Tibial nerve (tissue), 4 donors: ENCODE measurements around the gene GTF2F2. TPM values are rescaled to one million over a fixed set of nuclear protein-coding genes. Genes with fewer than 3 reads are reported as not detected.

Experiments used
- DNase-seq, 2 donors: peaks; one replicate each; pipeline ENCODE4 v3.0.0-alpha.2; 2019; ENCODE audit warnings: low spot score in 2 of 2
- H3K27ac ChIP-seq, 4 donors: fragments of 200-600 bp; sonication (generic) in 3 of 4; one replicate each; pipeline ENCODE4 v1.5.1; 2017 to 2019; ENCODE audit warnings: mild to moderate bottlenecking in 1 of 4
- H3K27me3 ChIP-seq, 2 donors: fragments of 200-600 bp; sonication (generic) in 1 of 2; one replicate each; pipeline versions ENCODE4 v1.5.1 to v1.6.0; 2017 to 2019
- H3K36me3 ChIP-seq, 3 donors: fragments of 200-600 bp; sonication (generic); one replicate each; pipeline ENCODE4 v1.5.1; 2018 to 2019
- H3K4me1 ChIP-seq, 4 donors: fragments of 200-600 bp; sonication (generic) in 3 of 4; one replicate each; pipeline ENCODE4 v1.5.1; 2017 to 2019
- H3K4me3 ChIP-seq, 4 donors: fragments of 200-600 bp; sonication (generic) in 3 of 4; one replicate each; pipeline ENCODE4 v1.5.1; 2017 to 2019; ENCODE audit warnings: mild to moderate bottlenecking in 1 of 4, moderate library complexity in 1 of 4
- H3K9me3 ChIP-seq, 4 donors: fragments of 200-600 bp; sonication (generic) in 3 of 4; one replicate each; pipeline ENCODE4 v1.5.1; 2017 to 2019
- CTCF ChIP-seq, 5 experiments: fragments of 200-600 bp in 3 of 5; fragments of 450-650 bp in 2 of 5; sonication (generic) in 3 of 5; IDR thresholded peaks; one replicate each; pipeline ENCODE4 v1.5.1; 2016 to 2019; ENCODE audit warnings: antibody characterized with exemption in 5 of 5, mild to moderate bottlenecking in 3 of 5, moderate library complexity in 2 of 5
- EP300 ChIP-seq, 2 donors: sonication (generic); formaldehyde crosslinking; IDR thresholded peaks; one replicate each; pipeline ENCODE4 v1.6.1; 2017; ENCODE audit warnings: antibody characterized with exemption in 2 of 2, mild to moderate bottlenecking in 1 of 2
- POLR2A ChIP-seq, 2 donors: fragments of 450-650 bp; IDR thresholded peaks; one replicate each; pipeline ENCODE4 v1.6.1; 2017; ENCODE audit warnings: antibody characterized with exemption in 2 of 2, mild to moderate bottlenecking in 2 of 2, moderate library complexity in 2 of 2
- WGBS, 2 donors: methylation state at CpG; one replicate each; pipeline ENCODE4 v1.1.5; 2018; 5-methylcytosine and 5-hydroxymethylcytosine counted together
- total RNA-seq, 4 donors: library from RNA; depleted of rRNA; stranded (reverse); fragments of >200 nt; gene quantifications; one replicate each; pipeline ENCODE4 v1.1.0, GENCODE V29; 2016

Gene GTF2F2
- total RNA-seq, 4 donors from 2014 or later: 20.2 to 28.8 (median 24.1) TPM

- H3K36me3 ChIP-seq: peaks cover 0 to 4% (median 0%) of the 10 kb centered on the region in 3 donors
- no peak for DNase-seq
- no peak overlapping the region for H3K27ac ChIP-seq
- TF ChIP-seq EP300 (IDR thresholded peaks at IDR 0.05): no peak
- no peak for TF ChIP-seq CTCF (IDR thresholded peaks at IDR 0.05)
- no peak for TF ChIP-seq POLR2A (IDR thresholded peaks at IDR 0.05)
- no peak overlapping the region for H3K4me3 ChIP-seq
- H3K4me1 ChIP-seq: peaks cover 0 to 13% (median 0%) of the 10 kb centered on the region in 4 donors
- no peaks in the 10 kb centered on the region for H3K27me3 ChIP-seq
- no peaks in the 10 kb centered on the region for H3K9me3 ChIP-seq
Measured at GRCh38 chr13:45224176-45224575, 103.9 kb downstream of the GTF2F2 start.

GRCh38 chr13:45225370-45225769 is 105.1 kb downstream of the GTF2F2 start:
- H3K4me3 ChIP-seq: no peak overlapping the region
- 91% methylated on average over 4 of the region's 4 CpGs for WGBS, 2 donors
- H3K27ac ChIP-seq: no peak overlapping the region
- peaks cover 0 to 4% (median 0%) of the 10 kb centered on the region in 3 donors for H3K36me3 ChIP-seq
- TF ChIP-seq CTCF (IDR thresholded peaks at IDR 0.05) (no peak), EP300 (IDR thresholded peaks at IDR 0.05) (no peak), POLR2A (IDR thresholded peaks at IDR 0.05) (no peak)
- no peaks in the 10 kb centered on the region for H3K9me3 ChIP-seq
- no peak for DNase-seq
- H3K4me1 ChIP-seq: peaks cover 0 to 1% (median 0%) of the 10 kb centered on the region in 4 donors
- H3K27me3 ChIP-seq: no peaks in the 10 kb centered on the region

GRCh38 chr13:45226024-45226423 is 105.7 kb downstream of the GTF2F2 start:
- Histone ChIP-seq H3K4me3 (no peak overlapping the region), H3K4me1 (no peaks in the 10 kb centered on the region), H3K27ac (no peak overlapping the region), H3K9me3 (no peaks in the 10 kb centered on the region), H3K27me3 (no peaks in the 10 kb centered on the region), H3K36me3 (peaks cover 0 to 4% (median 0%) of the 10 kb centered on the region in 3 donors)
- no peak for DNase-seq
- 73 to 85% methylated on average over 3 of the region's 3 CpGs for WGBS, 2 donors
- TF ChIP-seq CTCF (IDR thresholded peaks at IDR 0.05) (no peak), EP300 (IDR thresholded peaks at IDR 0.05) (no peak), POLR2A (IDR thresholded peaks at IDR 0.05) (no peak)

GRCh38 chr13:45228002-45228401 is 107.7 kb downstream of the GTF2F2 start:
- Histone ChIP-seq H3K27me3 (no peaks in the 10 kb centered on the region), H3K36me3 (peaks cover 0 to 4% (median 0%) of the 10 kb centered on the region in 3 donors), H3K4me1 (peaks cover 0 to 6% (median 1%) of the 10 kb centered on the region in 4 donors), H3K4me3 (no peak overlapping the region), H3K9me3 (no peaks in the 10 kb centered on the region), H3K27ac (no peak overlapping the region)
- no peak for DNase-seq
- 87 to 91% methylated on average over 5 of the region's 5 CpGs for WGBS, 2 donors
- no peak for TF ChIP-seq CTCF (IDR thresholded peaks at IDR 0.05)
- TF ChIP-seq EP300 (IDR thresholded peaks at IDR 0.05): no peak
- TF ChIP-seq POLR2A (IDR thresholded peaks at IDR 0.05): no peak

GRCh38 chr13:45229172-45229571 is 108.9 kb downstream of the GTF2F2 start:
- no peak overlapping the region for H3K4me3 ChIP-seq
- H3K4me1 ChIP-seq: peaks cover 0 to 6% (median 1%) of the 10 kb centered on the region in 4 donors
- 92 to 94% methylated on average over 4 of the region's 4 CpGs for WGBS, 2 donors
- no peaks in the 10 kb centered on the region for H3K9me3 ChIP-seq
- no peaks in the 10 kb centered on the region for H3K27me3 ChIP-seq
- TF ChIP-seq CTCF (IDR thresholded peaks at IDR 0.05): no peak
- TF ChIP-seq EP300 (IDR thresholded peaks at IDR 0.05): no peak
- TF ChIP-seq POLR2A (IDR thresholded peaks at IDR 0.05): no peak
- H3K36me3 ChIP-seq: peaks cover 0 to 4% (median 0%) of the 10 kb centered on the region in 3 donors
- no peak overlapping the region for H3K27ac ChIP-seq
- DNase-seq: no peak
